Measurements from ENCODE around the gene RPAP3.
"Not testable (repeated sequence)": the region's sequence is repeated elsewhere in the genome, so short reads cannot be mapped to it uniquely, and the experiment has no call there.

DNA sequence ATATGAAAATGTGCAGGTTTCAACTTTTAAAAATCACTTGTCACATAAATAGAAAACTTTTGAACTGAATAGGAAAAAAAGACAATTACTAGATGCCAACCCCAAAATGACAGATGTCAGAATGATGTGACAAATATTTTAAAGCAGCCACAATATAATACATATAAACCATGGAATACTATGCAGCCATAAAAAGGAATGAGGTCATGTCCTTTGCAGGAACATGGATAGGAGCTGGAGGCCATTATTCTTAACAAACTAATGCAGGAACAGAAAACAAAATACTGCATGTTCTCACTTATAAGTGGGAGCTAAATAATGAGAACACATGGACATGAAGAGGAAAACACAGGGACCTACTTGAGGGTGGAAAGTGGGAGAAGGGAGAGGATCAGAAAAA, 70.1 kb downstream of the RPAP3 start:
- TF ChIP-seq, protein P1, sequence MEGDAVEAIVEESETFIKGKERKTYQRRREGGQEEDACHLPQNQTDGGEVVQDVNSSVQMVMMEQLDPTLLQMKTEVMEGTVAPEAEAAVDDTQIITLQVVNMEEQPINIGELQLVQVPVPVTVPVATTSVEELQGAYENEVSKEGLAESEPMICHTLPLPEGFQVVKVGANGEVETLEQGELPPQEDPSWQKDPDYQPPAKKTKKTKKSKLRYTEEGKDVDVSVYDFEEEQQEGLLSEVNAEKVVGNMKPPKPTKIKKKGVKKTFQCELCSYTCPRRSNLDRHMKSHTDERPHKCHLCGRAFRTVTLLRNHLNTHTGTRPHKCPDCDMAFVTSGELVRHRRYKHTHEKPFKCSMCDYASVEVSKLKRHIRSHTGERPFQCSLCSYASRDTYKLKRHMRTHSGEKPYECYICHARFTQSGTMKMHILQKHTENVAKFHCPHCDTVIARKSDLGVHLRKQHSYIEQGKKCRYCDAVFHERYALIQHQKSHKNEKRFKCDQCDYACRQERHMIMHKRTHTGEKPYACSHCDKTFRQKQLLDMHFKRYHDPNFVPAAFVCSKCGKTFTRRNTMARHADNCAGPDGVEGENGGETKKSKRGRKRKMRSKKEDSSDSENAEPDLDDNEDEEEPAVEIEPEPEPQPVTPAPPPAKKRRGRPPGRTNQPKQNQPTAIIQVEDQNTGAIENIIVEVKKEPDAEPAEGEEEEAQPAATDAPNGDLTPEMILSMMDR (IDR thresholded peaks at IDR 0.05), result not testable (repeated sequence)
- not testable (repeated sequence) for TF ChIP-seq JUN (CRISPR knock-in tag; IDR thresholded peaks at IDR 0.05); ZNF232 (CRISPR knock-in tag; IDR thresholded peaks at IDR 0.05); CREB1 (CRISPR knock-in tag; IDR thresholded peaks at IDR 0.05); OVOL2 (CRISPR knock-in tag; IDR thresholded peaks at IDR 0.05; ENCODE audit: borderline replicate concordance)
- TF ChIP-seq, protein P2, sequence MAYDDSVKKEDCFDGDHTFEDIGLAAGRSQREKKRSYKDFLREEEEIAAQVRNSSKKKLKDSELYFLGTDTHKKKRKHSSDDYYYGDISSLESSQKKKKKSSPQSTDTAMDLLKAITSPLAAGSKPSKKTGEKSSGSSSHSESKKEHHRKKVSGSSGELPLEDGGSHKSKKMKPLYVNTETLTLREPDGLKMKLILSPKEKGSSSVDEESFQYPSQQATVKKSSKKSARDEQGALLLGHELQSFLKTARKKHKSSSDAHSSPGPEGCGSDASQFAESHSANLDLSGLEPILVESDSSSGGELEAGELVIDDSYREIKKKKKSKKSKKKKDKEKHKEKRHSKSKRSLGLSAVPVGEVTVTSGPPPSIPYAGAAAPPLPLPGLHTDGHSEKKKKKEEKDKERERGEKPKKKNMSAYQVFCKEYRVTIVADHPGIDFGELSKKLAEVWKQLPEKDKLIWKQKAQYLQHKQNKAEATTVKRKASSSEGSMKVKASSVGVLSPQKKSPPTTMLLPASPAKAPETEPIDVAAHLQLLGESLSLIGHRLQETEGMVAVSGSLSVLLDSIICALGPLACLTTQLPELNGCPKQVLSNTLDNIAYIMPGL (CRISPR knock-in tag; IDR thresholded peaks at IDR 0.05), result not testable (repeated sequence)
- TF ChIP-seq, protein P3, sequence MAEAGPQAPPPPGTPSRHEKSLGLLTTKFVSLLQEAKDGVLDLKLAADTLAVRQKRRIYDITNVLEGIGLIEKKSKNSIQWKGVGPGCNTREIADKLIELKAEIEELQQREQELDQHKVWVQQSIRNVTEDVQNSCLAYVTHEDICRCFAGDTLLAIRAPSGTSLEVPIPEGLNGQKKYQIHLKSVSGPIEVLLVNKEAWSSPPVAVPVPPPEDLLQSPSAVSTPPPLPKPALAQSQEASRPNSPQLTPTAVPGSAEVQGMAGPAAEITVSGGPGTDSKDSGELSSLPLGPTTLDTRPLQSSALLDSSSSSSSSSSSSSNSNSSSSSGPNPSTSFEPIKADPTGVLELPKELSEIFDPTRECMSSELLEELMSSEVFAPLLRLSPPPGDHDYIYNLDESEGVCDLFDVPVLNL (CRISPR knock-in tag; IDR thresholded peaks at IDR 0.05; ENCODE audit: borderline replicate concordance, low read depth), result not testable (repeated sequence)
- TF ChIP-seq, protein P4, sequence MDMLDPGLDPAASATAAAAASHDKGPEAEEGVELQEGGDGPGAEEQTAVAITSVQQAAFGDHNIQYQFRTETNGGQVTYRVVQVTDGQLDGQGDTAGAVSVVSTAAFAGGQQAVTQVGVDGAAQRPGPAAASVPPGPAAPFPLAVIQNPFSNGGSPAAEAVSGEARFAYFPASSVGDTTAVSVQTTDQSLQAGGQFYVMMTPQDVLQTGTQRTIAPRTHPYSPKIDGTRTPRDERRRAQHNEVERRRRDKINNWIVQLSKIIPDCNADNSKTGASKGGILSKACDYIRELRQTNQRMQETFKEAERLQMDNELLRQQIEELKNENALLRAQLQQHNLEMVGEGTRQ (CRISPR knock-in tag; IDR thresholded peaks at IDR 0.05), result not testable (repeated sequence)
